Spinal cord (tissue), 10 donors: Measurements from ENCODE around the gene MAGI3. TPM values are rescaled to one million over a fixed set of nuclear protein-coding genes. Genes with fewer than 3 reads are reported as not detected.
"Not testable (repeated sequence)": the region's sequence is repeated elsewhere in the genome, so short reads cannot be mapped to it uniquely, and the experiment has no call there.

Experiments used
- DNase-seq, 6 donors: peaks; one replicate each; pipeline versions ENCODE4 v3.0.0 to v3.0.0-alpha.2; 2013 to 2015; ENCODE audit warnings: low spot score in 6 of 6, low read depth in 4 of 6
- H3K27ac ChIP-seq: one replicate; pipeline ENCODE4 v1.5.1; 2013; ENCODE audit warnings: low read depth, low read length, control low read depth
- H3K27me3 ChIP-seq: one replicate; pipeline ENCODE4 v1.6.1; 2013; ENCODE audit warnings: low read length; ENCODE audit not compliant: control insufficient read depth, insufficient read depth
- H3K36me3 ChIP-seq: one replicate; pipeline ENCODE4 v1.6.1; 2013; ENCODE audit warnings: low read length; ENCODE audit not compliant: control insufficient read depth, insufficient read depth
- H3K4me1 ChIP-seq: one replicate; pipeline ENCODE4 v1.6.1; 2013; ENCODE audit warnings: low read length; ENCODE audit not compliant: control insufficient read depth, insufficient read depth
- H3K4me3 ChIP-seq: one replicate; pipeline ENCODE4 v1.5.1; 2013; ENCODE audit warnings: low read depth, low read length, control low read depth
- H3K9me3 ChIP-seq: one replicate; pipeline ENCODE4 v1.6.1; 2013; ENCODE audit warnings: low read length; ENCODE audit not compliant: control insufficient read depth, insufficient read depth
- WGBS: methylation state at CpG from one replicate; pipeline ENCODE4 v1.1.5; 2013; ENCODE audit warnings: missing lambda C conversion rate; ENCODE audit not compliant: insufficient coverage; 5-methylcytosine and 5-hydroxymethylcytosine counted together
- polyA plus RNA-seq, 2 donors: library from polyadenylated mRNA; unstranded; fragments of 120-200 nt; gene quantifications; one replicate each; pipeline ENCODE4 v1.2.1, GENCODE V29; 2013; ENCODE audit not compliant: insufficient read length in 2 of 2
- total RNA-seq, 2 donors: library from RNA; depleted of rRNA in 1 of 2; stranded (reverse); fragments of 120-200 nt in 1 of 2; fragments of >200 nt in 1 of 2; gene quantifications; one replicate each; pipeline versions ENCODE4 v1.2.3 to v1.2.4, GENCODE V29; 2013 to 2014
- donor health status: healthy.

The MAGI3 gene
- total and polyA plus RNA-seq, 4 donors, result 24.2 to 46.0 (median 29.5) TPM

GRCh38 chr1:113543110-113543509 is 152.8 kb downstream of the MAGI3 start:
- Histone ChIP-seq H3K9me3 (no peaks in the 10 kb centered on the region), H3K4me3 (no peak overlapping the region), H3K36me3 (no peaks in the 10 kb centered on the region), H3K27ac (no peak overlapping the region), H3K27me3 (no peaks in the 10 kb centered on the region), H3K4me1 (no peaks in the 10 kb centered on the region)
- DNase-seq, result no peak
- no CpG with 5 or more reads among the region's 1 CpG for WGBS

DNA sequence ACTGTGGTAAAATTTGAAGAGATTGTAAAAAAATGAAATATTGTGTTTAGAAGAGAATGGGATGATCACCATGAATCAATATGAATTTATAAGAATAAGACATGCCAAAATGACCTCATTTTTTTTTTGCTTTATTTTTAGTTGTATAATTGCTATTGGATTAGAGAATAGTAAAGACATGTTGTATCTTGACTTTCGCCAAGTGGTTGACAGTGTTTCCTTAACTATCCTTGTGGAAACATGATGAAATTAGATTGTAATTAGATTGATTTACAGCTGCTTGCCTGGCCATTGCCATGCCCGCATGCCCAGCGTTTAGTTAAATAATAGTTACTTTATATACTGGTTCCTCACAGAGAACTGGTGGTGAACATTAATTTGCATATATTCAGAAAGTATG is 154.9 kb downstream of the MAGI3 start:
- Histone ChIP-seq H3K9me3 (no peaks in the 10 kb centered on the region), H3K4me3 (no peak overlapping the region), H3K27me3 (no peaks in the 10 kb centered on the region), H3K27ac (no peak overlapping the region), H3K4me1 (no peaks in the 10 kb centered on the region), H3K36me3 (no peaks in the 10 kb centered on the region)
- no peak for DNase-seq
- WGBS, result 83% methylated on average over 1 of the region's 3 CpGs

GRCh38 chr1:113545626-113546025 is 155.3 kb downstream of the MAGI3 start:
- H3K4me3 ChIP-seq, result no peak overlapping the region
- no peak for DNase-seq
- WGBS, result no CpG with 5 or more reads among the region's 2 CpGs

GRCh38 chr1:113551728-113552127 is 161.4 kb downstream of the MAGI3 start:
- Histone ChIP-seq H3K4me1 (no peaks in the 10 kb centered on the region), H3K4me3 (no peak overlapping the region), H3K27me3 (no peaks in the 10 kb centered on the region), H3K9me3 (no peaks in the 10 kb centered on the region), H3K27ac (no peak overlapping the region), H3K36me3 (no peaks in the 10 kb centered on the region)
- no CpG with 5 or more reads among the region's 1 CpG for WGBS
- no peak for DNase-seq

More at GRCh38 chr1:113545626-113546025, 155.3 kb downstream of the MAGI3 start:
- no peaks in the 10 kb centered on the region for H3K9me3 ChIP-seq
- H3K4me1 ChIP-seq, result no peaks in the 10 kb centered on the region
- no peaks in the 10 kb centered on the region for H3K36me3 ChIP-seq
- no peaks in the 10 kb centered on the region for H3K27me3 ChIP-seq
- no peak overlapping the region for H3K27ac ChIP-seq

GRCh38 chr1:113552244-113552643 is 161.9 kb downstream of the MAGI3 start:
- Histone ChIP-seq H3K4me1 (no peaks in the 10 kb centered on the region), H3K9me3 (no peaks in the 10 kb centered on the region), H3K4me3 (no peak overlapping the region), H3K36me3 (peaks cover 3% of the 10 kb centered on the region), H3K27me3 (no peaks in the 10 kb centered on the region), H3K27ac (no peak overlapping the region)
- DNase-seq, result no peak
- WGBS, result no CpG with 5 or more reads among the region's 1 CpG

GRCh38 chr1:113557187-113557586 is 166.9 kb downstream of the MAGI3 start:
- H3K4me1 ChIP-seq, result no peaks in the 10 kb centered on the region
- no peak overlapping the region for H3K27ac ChIP-seq
- whole genome bisulfite sequencing, result 83% methylated on average over 2 of the region's 2 CpGs

GRCh38 chr1:113565621-113566020 is 175.3 kb downstream of the MAGI3 start:
- Histone ChIP-seq H3K4me1 (no peaks in the 10 kb centered on the region), H3K27ac (no peak overlapping the region), H3K4me3 (no peak overlapping the region), H3K27me3 (no peaks in the 10 kb centered on the region), H3K36me3 (no peaks in the 10 kb centered on the region), H3K9me3 (peaks cover 4% of the 10 kb centered on the region)
- no peak for DNase-seq

More at GRCh38 chr1:113557187-113557586, 166.9 kb downstream of the MAGI3 start:
- Histone ChIP-seq H3K27me3 (no peaks in the 10 kb centered on the region), H3K36me3 (peaks cover 9% of the 10 kb centered on the region), H3K9me3 (peaks cover 2% of the 10 kb centered on the region), H3K4me3 (no peak overlapping the region)
- DNase-seq, result no peak

GRCh38 chr1:113567427-113567826 is 177.1 kb downstream of the MAGI3 start:
- no peak for DNase-seq
- no peak overlapping the region for H3K27ac ChIP-seq
- no peaks in the 10 kb centered on the region for H3K4me1 ChIP-seq
- H3K27me3 ChIP-seq, result no peaks in the 10 kb centered on the region
- H3K9me3 ChIP-seq, result peaks cover 4% of the 10 kb centered on the region
- H3K4me3 ChIP-seq, result no peak overlapping the region
- no peaks in the 10 kb centered on the region for H3K36me3 ChIP-seq

DNA sequence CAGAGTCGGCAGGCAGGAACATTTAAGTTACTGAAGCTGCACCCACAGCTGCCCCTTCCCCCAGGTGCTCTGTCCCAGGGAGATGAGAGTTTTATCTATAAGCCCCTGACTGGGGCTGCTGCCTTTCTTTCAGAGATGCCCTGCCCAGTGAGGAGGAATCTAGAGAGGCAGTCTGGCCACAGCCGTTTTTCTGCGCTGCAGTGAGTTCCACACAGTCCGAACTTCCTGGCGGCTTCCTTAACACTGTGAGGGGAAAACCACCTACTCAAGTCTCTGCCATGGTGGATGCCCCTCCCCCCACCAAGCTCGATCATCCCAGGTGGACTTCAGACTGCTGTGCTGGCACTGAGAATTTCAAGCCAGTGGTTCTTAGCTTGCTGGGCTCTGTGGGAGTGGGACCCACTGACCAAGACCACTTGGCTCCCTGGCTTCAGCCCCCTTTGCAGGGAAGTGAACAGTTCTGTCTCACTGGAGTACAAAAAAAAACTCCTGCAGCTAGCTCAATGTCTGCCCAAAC is 185.5 kb downstream of the MAGI3 start:
- not testable (repeated sequence) for H3K27me3 ChIP-seq, H3K36me3 ChIP-seq, H3K27ac ChIP-seq, DNase-seq, H3K9me3 ChIP-seq, H3K4me1 ChIP-seq, H3K4me3 ChIP-seq
- WGBS, result 96% methylated on average over 4 of the region's 6 CpGs

- Histone ChIP-seq H3K9me3 (no peaks in the 10 kb centered on the region), H3K4me1 (no peaks in the 10 kb centered on the region), H3K27me3 (no peaks in the 10 kb centered on the region), H3K4me3 (no peak overlapping the region), H3K36me3 (no peaks in the 10 kb centered on the region), H3K27ac (no peak overlapping the region)
- no peak for DNase-seq
- WGBS, result 100% methylated on average over 3 of the region's 6 CpGs
Observed at GRCh38 chr1:113576271-113576670, 186.0 kb downstream of the MAGI3 start.
